Adrenal gland (tissue), 5 donors: ENCODE measurements around the gene DSCAML1.

Experiments
- CTCF ChIP-seq, 6 experiments: fragments of 450-650 bp in 4 of 6; fragments of 200-600 bp in 2 of 6; sonication (generic) in 1 of 6; IDR thresholded peaks; 1 replicate in 5 of 6; 2 replicates in 1 of 6; pipeline versions ENCODE4 v1.5.1 to v1.8.0; 2016 to 2021; ENCODE audit warnings: antibody characterized with exemption in 6 of 6, mild to moderate bottlenecking in 2 of 6, moderate library complexity in 1 of 6
- POLR2A ChIP-seq, 2 donors: fragments of 450-650 bp; IDR thresholded peaks; one replicate each; pipeline ENCODE4 v1.6.1; 2017; ENCODE audit warnings: antibody characterized with exemption in 2 of 2, mild to moderate bottlenecking in 2 of 2, moderate library complexity in 1 of 2
- donor health status: DM: no; HTN: no; CAD: no.

- no peak for TF ChIP-seq CTCF (IDR thresholded peaks at IDR 0.05)
- no peak for TF ChIP-seq POLR2A (IDR thresholded peaks at IDR 0.05)
Measured at GRCh38 chr11:117770061-117770460, 27.0 kb downstream of the DSCAML1 start.
